B cell (primary cell): ENCODE measurements around the gene RSL24D1. TPM values are rescaled to one million over a fixed set of nuclear protein-coding genes. Genes with fewer than 3 reads are reported as not detected.

ENCODE experiments used
- ATAC-seq: fragments of 200-7000 bp; cut with Tn5 transposase; one replicate; pipeline ENCODE4 v1.10.0; 2021; ENCODE audit warnings: low read depth, mild to moderate bottlenecking, moderate number of reproducible peaks, moderate library complexity
- CTCF ChIA-PET: fragments of 350-600 bp; sonication (Branson Sonifier 250); formaldehyde crosslinking; loops from one replicate; lab custom pipeline; 2021; ENCODE audit warnings: antibody characterized with exemption, inconsistent platforms; lab: Charles Lee
- POLR2A ChIA-PET: fragments of 350-600 bp; sonication (Branson Sonifier 250); formaldehyde crosslinking; loops from one replicate; lab custom pipeline; 2021; ENCODE audit warnings: antibody characterized with exemption; lab: Charles Lee
- DNase-seq: peaks from one replicate; pipeline ENCODE4 v3.0.0; 2013
- H2AFZ ChIP-seq: 2 replicates; pipeline ENCODE4 v1.6.1; 2012; ENCODE audit warnings: mild to moderate bottlenecking, low read depth, low read length; ENCODE audit not compliant: insufficient read depth, poor library complexity, severe bottlenecking
- H3K27ac ChIP-seq, 2 donors: 1 replicate in 1 of 2; 2 replicates in 1 of 2; pipeline ENCODE4 v1.5.1; 2012 to 2013; ENCODE audit warnings: low read length in 2 of 2, mild to moderate bottlenecking in 2 of 2, moderate library complexity in 1 of 2
- H3K27me3 ChIP-seq, 4 experiments: fragments of 200-600 bp in 1 of 4; sonication (generic) in 1 of 4; replicated peaks in 1 of 4; 1 replicate in 2 of 4; 2 replicates in 2 of 4; pipeline versions ENCODE4 v1.6.1 to v1.7.0; 2013 to 2016; ENCODE audit warnings: low read length in 3 of 4, mild to moderate bottlenecking in 2 of 4, mixed read lengths in 1 of 4, moderate library complexity in 1 of 4; ENCODE audit not compliant: insufficient read depth in 4 of 4, control insufficient read depth in 3 of 4; ENCODE audit errors: control extremely low read depth in 1 of 4
- H3K36me3 ChIP-seq, 2 experiments: replicated peaks in 1 of 2; 1 replicate in 1 of 2; 2 replicates in 1 of 2; pipeline versions ENCODE4 v1.6.1 to v1.7.1; 2013; ENCODE audit warnings: low read length in 1 of 2; ENCODE audit not compliant: insufficient read depth in 2 of 2, control insufficient read depth in 1 of 2; ENCODE audit errors: control extremely low read depth in 1 of 2, extremely low read depth in 1 of 2
- H3K4me1 ChIP-seq, 2 donors: fragments of 200-600 bp in 1 of 2; sonication (generic) in 1 of 2; 1 replicate in 1 of 2; 2 replicates in 1 of 2; pipeline versions ENCODE4 v1.5.1 to v1.6.1; 2013 to 2017; ENCODE audit warnings: low read length in 2 of 2; ENCODE audit not compliant: control insufficient read depth in 2 of 2, insufficient read depth in 2 of 2
- H3K4me2 ChIP-seq: replicated peaks from 2 replicates; pipeline ENCODE3; 2012; ENCODE audit warnings: mild to moderate bottlenecking, low read depth, low read length; ENCODE audit not compliant: poor library complexity, severe bottlenecking
- H3K4me3 ChIP-seq, 5 experiments: fragments of 200-600 bp in 1 of 5; sonication (generic) in 1 of 5; 1 replicate in 3 of 5; 2 replicates in 2 of 5; pipeline versions ENCODE4 v1.5.1 to v1.7.0; 2011 to 2016; ENCODE audit warnings: low read length in 4 of 5, mild to moderate bottlenecking in 4 of 5, low read depth in 2 of 5, control low read depth in 1 of 5, moderate library complexity in 1 of 5; ENCODE audit not compliant: insufficient read depth in 1 of 5; ENCODE audit errors: control extremely low read depth in 1 of 5, extremely low read depth in 1 of 5
- H3K79me2 ChIP-seq: fragments of 200-600 bp; sonication (generic); one replicate; pipeline ENCODE4 v1.6.0; 2016; ENCODE audit warnings: low read length; ENCODE audit not compliant: control insufficient read depth, insufficient read depth
- H3K9ac ChIP-seq: fragments of 200-600 bp; sonication (generic); 2 replicates; pipeline ENCODE4 v1.6.1; 2017; ENCODE audit warnings: mild to moderate bottlenecking, low read length, moderate library complexity
- H3K9me3 ChIP-seq, 3 donors: one replicate each; pipeline versions ENCODE4 v1.6.1 to v1.7.1; 2013; ENCODE audit warnings: low read length in 2 of 3; ENCODE audit not compliant: control insufficient read depth in 2 of 3, insufficient read depth in 1 of 3; ENCODE audit errors: control extremely low read depth in 1 of 3
- H4K20me1 ChIP-seq: 2 replicates; pipeline ENCODE4 v1.6.0; 2012; ENCODE audit warnings: mild to moderate bottlenecking, low read length; ENCODE audit not compliant: insufficient read depth, control insufficient read depth, poor library complexity, severe bottlenecking
- H3K27ac Mint-ChIP-seq: one replicate; pipeline ENCODE4 v1.8.0; 2021; ENCODE audit warnings: mixed read lengths
- H3K27me3 Mint-ChIP-seq: one replicate; pipeline ENCODE4 v1.8.0; 2021; ENCODE audit warnings: mixed read lengths
- H3K4me1 Mint-ChIP-seq: one replicate; pipeline ENCODE4 v1.8.0; 2021; ENCODE audit warnings: mixed read lengths
- H3K4me3 Mint-ChIP-seq: one replicate; pipeline ENCODE4 v1.8.0; 2021; ENCODE audit warnings: mixed read lengths
- H3K9me3 Mint-ChIP-seq: one replicate; pipeline ENCODE4 v1.8.0; 2022; ENCODE audit warnings: mixed read lengths; ENCODE audit not compliant: insufficient read depth
- EZH2 ChIP-seq: IDR thresholded peaks from 2 replicates; pipeline ENCODE4 v1.6.1; 2012; ENCODE audit warnings: borderline replicate concordance, low read depth, mild to moderate bottlenecking, moderate library complexity, low read length; ENCODE audit not compliant: insufficient read depth, poor library complexity, severe bottlenecking
- WGBS: methylation state at CpG from one replicate; pipeline ENCODE4 v1.1.5; 2013; ENCODE audit warnings: missing lambda C conversion rate; ENCODE audit not compliant: insufficient coverage; 5-methylcytosine and 5-hydroxymethylcytosine counted together
- intact Hi-C: fragments of 100-400 bp; cut with micrococcal nuclease; formaldehyde crosslinking; loops from one replicate; pipeline ENCODE4 v1.10.0; 2022
- polyA plus RNA-seq: library from polyadenylated mRNA; depleted of rRNA; stranded (reverse); fragments of >200 nt; gene quantifications from 2 replicates; pipeline ENCODE4 v1.2.3, GENCODE V29; 2012
- total RNA-seq, 2 donors: library from RNA; stranded (reverse); fragments of 120-200 nt in 1 of 2; gene quantifications; 1 replicate in 1 of 2; 2 replicates in 1 of 2; pipeline versions ENCODE4 v1.2.3 to v1.2.4, GENCODE V29; 2013 to 2022
- TF ChIP-seq, protein P1 (sequence below): fragments of 200-600 bp; IDR thresholded peaks from one replicate; pipeline ENCODE4 v1.8.0; 2022; ENCODE audit warnings: antibody characterized with exemption, mild to moderate bottlenecking

Gene RSL24D1
- total and polyA plus RNA-seq, 2 donors (not counting 1 experiment from before 2014, with no cell fraction given): 25.2 to 80.7 TPM

DNA sequence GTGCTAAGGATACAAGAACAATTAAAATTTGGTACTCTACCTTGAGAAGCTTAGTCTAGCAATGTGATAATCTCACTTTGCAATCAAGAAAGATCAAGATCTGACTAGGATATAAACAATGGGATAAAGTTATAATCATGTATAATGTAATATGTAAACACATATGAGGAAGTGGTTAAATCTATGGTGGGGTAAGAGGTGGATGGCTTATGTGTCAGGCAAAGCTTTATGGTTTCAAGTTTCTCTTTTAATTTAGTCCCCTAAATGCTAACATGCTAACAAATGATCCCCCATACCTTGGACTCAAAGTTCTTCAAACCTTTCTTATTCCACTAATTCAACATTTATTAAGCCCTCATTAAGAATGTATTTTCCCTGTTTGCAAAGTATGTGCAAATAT, 2.5 kb downstream of the RSL24D1 start:
- peaks cover 50% of the 10 kb centered on the region for H4K20me1 ChIP-seq
- peak overlapping the region in 1 of 2 donors; percentile 30 for H3K27ac ChIP-seq
- no peak overlapping the region for H3K9ac ChIP-seq

GRCh38 chr15:55186331-55186730, 10.4 kb downstream of the RSL24D1 start:
- Histone ChIP-seq H3K4me3 (no peak overlapping the region), H3K27me3 (no peaks in the 10 kb centered on the region), H3K4me2 (no peak overlapping the region), H3K4me1 (no peaks in the 10 kb centered on the region), H3K9me3 (no peaks in the 10 kb centered on the region), H2AFZ (no peak overlapping the region), H3K36me3 (peaks cover 9 to 70% of the 10 kb centered on the region in 2 experiments), H3K27ac (no peak overlapping the region), H3K9ac (no peak overlapping the region), H3K79me2 (peaks cover 32% of the 10 kb centered on the region), H4K20me1 (peaks cover 60% of the 10 kb centered on the region)
- intact Hi-C loops: no loop called here
- POLR2A ChIA-PET: no interaction called here
- peaks cover 7% of the 10 kb centered on the region for H3K4me1 Mint-ChIP-seq
- CTCF ChIA-PET: interaction anchor here (0.8 kb wide), 1 partner anchor 19 kb away, joined by 3 read pairs; no protein-coding TSS in a partner anchor
- no CpG with 5 or more reads among the region's 1 CpG for WGBS
- H3K9me3 Mint-ChIP-seq: no peaks in the 10 kb centered on the region
- H3K4me3 Mint-ChIP-seq: no peak overlapping the region
- no peaks in the 10 kb centered on the region for H3K27me3 Mint-ChIP-seq
- no peak for ATAC-seq
- no peak for DNase-seq
- no peak overlapping the region for H3K27ac Mint-ChIP-seq
- TF ChIP-seq EZH2: no peak
- TF ChIP-seq, protein P1, sequence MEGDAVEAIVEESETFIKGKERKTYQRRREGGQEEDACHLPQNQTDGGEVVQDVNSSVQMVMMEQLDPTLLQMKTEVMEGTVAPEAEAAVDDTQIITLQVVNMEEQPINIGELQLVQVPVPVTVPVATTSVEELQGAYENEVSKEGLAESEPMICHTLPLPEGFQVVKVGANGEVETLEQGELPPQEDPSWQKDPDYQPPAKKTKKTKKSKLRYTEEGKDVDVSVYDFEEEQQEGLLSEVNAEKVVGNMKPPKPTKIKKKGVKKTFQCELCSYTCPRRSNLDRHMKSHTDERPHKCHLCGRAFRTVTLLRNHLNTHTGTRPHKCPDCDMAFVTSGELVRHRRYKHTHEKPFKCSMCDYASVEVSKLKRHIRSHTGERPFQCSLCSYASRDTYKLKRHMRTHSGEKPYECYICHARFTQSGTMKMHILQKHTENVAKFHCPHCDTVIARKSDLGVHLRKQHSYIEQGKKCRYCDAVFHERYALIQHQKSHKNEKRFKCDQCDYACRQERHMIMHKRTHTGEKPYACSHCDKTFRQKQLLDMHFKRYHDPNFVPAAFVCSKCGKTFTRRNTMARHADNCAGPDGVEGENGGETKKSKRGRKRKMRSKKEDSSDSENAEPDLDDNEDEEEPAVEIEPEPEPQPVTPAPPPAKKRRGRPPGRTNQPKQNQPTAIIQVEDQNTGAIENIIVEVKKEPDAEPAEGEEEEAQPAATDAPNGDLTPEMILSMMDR: no peak

More for the DNA sequence above, 2.5 kb downstream of the RSL24D1 start:
- POLR2A ChIA-PET: no interaction called here
- Histone ChIP-seq H3K27me3 (no peaks in the 10 kb centered on the region), H3K36me3 (peaks cover 8 to 26% of the 10 kb centered on the region in 2 experiments), H3K9me3 (no peaks in the 10 kb centered on the region), H2AFZ (no peak overlapping the region), H3K4me3 (no peak overlapping the region), H3K79me2 (peaks cover 70% of the 10 kb centered on the region), H3K4me1 (peaks cover 29 to 30% of the 10 kb centered on the region in 2 donors), H3K4me2 (peak overlapping the region; percentile 87)
- H3K9me3 Mint-ChIP-seq: no peaks in the 10 kb centered on the region
- no peak overlapping the region for H3K27ac Mint-ChIP-seq
- TF ChIP-seq EZH2: no peak
- TF ChIP-seq, protein P1: no peak
- peak overlapping the region; percentile 11 for H3K4me3 Mint-ChIP-seq
- no peak for DNase-seq
- CTCF ChIA-PET: no interaction called here
- H3K27me3 Mint-ChIP-seq: no peaks in the 10 kb centered on the region
- H3K4me1 Mint-ChIP-seq: peaks cover 9% of the 10 kb centered on the region
- ATAC-seq: no peak
- intact Hi-C loops: loop anchor here (10.0 kb wide), 1 partner anchor 1051 kb away; the partner anchor contains the start of gene RFX7
